IMR-90 (cell line): ENCODE data around the gene SPARCL1. TPM values are rescaled to one million over a fixed set of nuclear protein-coding genes. Genes with fewer than 3 reads are reported as not detected.

Experiments
- ATAC-seq: fragments of 200-7000 bp; cut with Tn5 transposase; 2 replicates; pipeline ENCODE4 v1.9.1; 2020; ENCODE audit warnings: low read depth, mild to moderate bottlenecking, moderate library complexity
- BruUV-seq: library from RNA; stranded (reverse); fragments of 400-500 nt; replicated peaks from 2 replicates; lab custom pipeline; 2021; lab: Mats Ljungman, UMichigan
- CTCF ChIA-PET: fragments of 300-600 bp; formaldehyde crosslinking; extraction: SDS; loops from one replicate; lab custom pipeline; 2021; ENCODE audit warnings: antibody characterized with exemption; lab: Yijun Ruan, JAX
- POLR2A ChIA-PET: fragments of 300-600 bp; sonication (Branson Sonifier 250); formaldehyde crosslinking; loops from one replicate; lab custom pipeline; 2022; ENCODE audit warnings: antibody characterized with exemption; ENCODE audit not compliant: unreplicated experiment; lab: Charles Lee
- DNase-seq: peaks from one replicate; pipeline ENCODE4 v3.0.0; 2013
- H2AFZ ChIP-seq: replicated peaks from 2 replicates; pipeline ENCODE3; 2013; ENCODE audit warnings: low read length, mild to moderate bottlenecking; ENCODE audit not compliant: poor library complexity
- H2AK5ac ChIP-seq: 2 replicates; pipeline ENCODE4 v1.6.1; 2013; ENCODE audit warnings: low read depth, low read length, inconsistent platforms
- H2AK9ac ChIP-seq: replicated peaks from 2 replicates; pipeline ENCODE3; 2013; ENCODE audit warnings: mild to moderate bottlenecking, low read depth, low read length, moderate library complexity; ENCODE audit not compliant: poor library complexity
- H2BK120ac ChIP-seq: 2 replicates; pipeline ENCODE4 v1.6.1; 2013; ENCODE audit warnings: low read depth, low read length, inconsistent platforms
- H2BK15ac ChIP-seq: 3 replicates; pipeline ENCODE4 v1.6.1; 2013; ENCODE audit warnings: low read depth, low read length, inconsistent platforms
- H2BK20ac ChIP-seq: 2 replicates; pipeline ENCODE4 v1.6.1; 2013; ENCODE audit warnings: low read depth, mild to moderate bottlenecking, inconsistent platforms, low read length, moderate library complexity
- H2BK5ac ChIP-seq: 2 replicates; pipeline ENCODE4 v1.6.1; 2013; ENCODE audit warnings: mild to moderate bottlenecking, low read depth, low read length, inconsistent platforms; ENCODE audit not compliant: poor library complexity, severe bottlenecking
- H3K14ac ChIP-seq: replicated peaks from 2 replicates; pipeline ENCODE4 v1.6.1; 2013; ENCODE audit warnings: low read depth, low read length, inconsistent platforms
- H3K18ac ChIP-seq: 2 replicates; pipeline ENCODE4 v1.6.1; 2013; ENCODE audit warnings: low read depth, low read length, control low read depth
- H3K23ac ChIP-seq: 2 replicates; pipeline ENCODE4 v1.6.1; 2013; ENCODE audit warnings: low read depth, low read length, inconsistent platforms
- H3K27ac ChIP-seq: 2 replicates; pipeline ENCODE4 v1.5.1; 2013; ENCODE audit warnings: mild to moderate bottlenecking, control low read depth, low read length; ENCODE audit not compliant: insufficient read depth
- H3K27me3 ChIP-seq: 2 replicates; pipeline ENCODE4 v1.6.1; 2013; ENCODE audit warnings: low read length; ENCODE audit not compliant: control insufficient read depth, insufficient read depth
- H3K36me3 ChIP-seq: 2 replicates; pipeline ENCODE4 v1.6.1; 2013; ENCODE audit warnings: low read length, mixed read lengths; ENCODE audit not compliant: control insufficient read depth, insufficient read depth
- H3K4ac ChIP-seq: 2 replicates; pipeline ENCODE4 v1.6.1; 2013; ENCODE audit warnings: low read depth, low read length, inconsistent platforms
- H3K4me1 ChIP-seq: 2 replicates; pipeline ENCODE4 v1.6.1; 2013; ENCODE audit warnings: low read length, mixed read lengths; ENCODE audit not compliant: control insufficient read depth, insufficient read depth
- H3K4me2 ChIP-seq: 2 replicates; pipeline ENCODE4 v1.6.1; 2013; ENCODE audit warnings: low read depth, mild to moderate bottlenecking, control low read depth, low read length, moderate library complexity
- H3K4me3 ChIP-seq: 2 replicates; pipeline ENCODE4 v1.5.1; 2013; ENCODE audit warnings: low read depth, mild to moderate bottlenecking, control low read depth, low read length, moderate library complexity; ENCODE audit not compliant: insufficient read depth
- H3K56ac ChIP-seq: 2 replicates; pipeline ENCODE4 v1.6.1; 2013; ENCODE audit warnings: low read length, inconsistent platforms; ENCODE audit not compliant: insufficient read depth; ENCODE audit errors: extremely low read depth
- H3K79me1 ChIP-seq, 2 experiments: 2 replicates each; pipeline ENCODE4 v1.6.1; 2013; ENCODE audit warnings: low read length in 2 of 2, inconsistent platforms in 1 of 2, low read depth in 1 of 2
- H3K9ac ChIP-seq: 2 replicates; pipeline ENCODE4 v1.6.1; 2013; ENCODE audit warnings: low read depth, low read length, control low read depth
- H3K9me1 ChIP-seq: 2 replicates; pipeline ENCODE4 v1.6.1; 2013; ENCODE audit warnings: low read length, inconsistent platforms; ENCODE audit not compliant: insufficient read depth
- H3K9me3 ChIP-seq: 2 replicates; pipeline ENCODE4 v1.6.1; 2013; ENCODE audit warnings: low read length; ENCODE audit not compliant: control insufficient read depth, insufficient read depth
- H4K20me1 ChIP-seq: 2 replicates; pipeline ENCODE4 v1.6.1; 2013; ENCODE audit warnings: low read length, inconsistent platforms; ENCODE audit not compliant: insufficient read depth
- H4K5ac ChIP-seq: 2 replicates; pipeline ENCODE4 v1.6.1; 2013; ENCODE audit warnings: mild to moderate bottlenecking, low read depth, low read length, control low read depth
- H4K8ac ChIP-seq, 2 experiments: 2 replicates each; pipeline ENCODE4 v1.6.1; 2013; ENCODE audit warnings: low read depth in 2 of 2, low read length in 2 of 2, control low read depth in 1 of 2, inconsistent platforms in 1 of 2
- H4K91ac ChIP-seq: 2 replicates; pipeline ENCODE4 v1.6.1; 2013; ENCODE audit warnings: low read depth, low read length, inconsistent platforms; ENCODE audit not compliant: insufficient read depth
- BHLHE40 ChIP-seq: fragments of 150-350 bp; IDR thresholded peaks from 2 replicates; pipeline ENCODE4 v1.6.1; 2016; ENCODE audit warnings: mild to moderate bottlenecking, low read depth, low read length
- CEBPB ChIP-seq: IDR thresholded peaks from 2 replicates; pipeline ENCODE4 v1.6.1; 2012; ENCODE audit warnings: low read depth, low read length, improper control_type of control experiment
- CHD1 ChIP-seq: IDR thresholded peaks from 2 replicates; pipeline ENCODE4 v1.6.1; 2012; ENCODE audit warnings: low read depth, low read length, improper control_type of control experiment
- CTCF ChIP-seq: conservative IDR thresholded peaks from 2 replicates; pipeline ENCODE4 v1.5.1; 2012; ENCODE audit warnings: mild to moderate bottlenecking, low read depth, low read length, improper control_type of control experiment
- ELK1 ChIP-seq: fragments of 150-350 bp; IDR thresholded peaks from 2 replicates; pipeline ENCODE4 v1.6.1; 2016; ENCODE audit warnings: low read depth, mild to moderate bottlenecking, low read length, moderate library complexity, borderline replicate concordance
- FOS ChIP-seq: fragments of 150-350 bp; IDR thresholded peaks from 2 replicates; pipeline ENCODE4 v1.6.1; 2016; ENCODE audit warnings: low read depth, low read length
- MAFK ChIP-seq: IDR thresholded peaks from 2 replicates; pipeline ENCODE4 v1.6.1; 2012; ENCODE audit warnings: low read depth, low read length, improper control_type of control experiment
- MAZ ChIP-seq: IDR thresholded peaks from 2 replicates; pipeline ENCODE4 v1.6.1; 2012; ENCODE audit warnings: low read depth, mild to moderate bottlenecking, low read length, improper control_type of control experiment, moderate library complexity, borderline replicate concordance
- MXI1 ChIP-seq: IDR thresholded peaks from 2 replicates; pipeline ENCODE4 v1.6.1; 2012; ENCODE audit warnings: low read depth, mild to moderate bottlenecking, low read length, moderate library complexity, borderline replicate concordance
- NFE2L2 ChIP-seq: fragments of 150-350 bp; IDR thresholded peaks from 2 replicates; pipeline ENCODE4 v1.6.1; 2016; ENCODE audit warnings: low read depth, mild to moderate bottlenecking, low read length
- POLR2A ChIP-seq: IDR thresholded peaks from 2 replicates; pipeline ENCODE4 v1.6.1; 2012; ENCODE audit warnings: mild to moderate bottlenecking, low read depth, low read length
- RAD21 ChIP-seq: IDR thresholded peaks from 2 replicates; pipeline ENCODE4 v1.6.1; 2012; ENCODE audit warnings: low read length, improper control_type of control experiment
- RCOR1 ChIP-seq: IDR thresholded peaks from 2 replicates; pipeline ENCODE4 v1.6.1; 2012; ENCODE audit warnings: mild to moderate bottlenecking, low read length, improper control_type of control experiment; ENCODE audit not compliant: insufficient replicate concordance
- RFX5 ChIP-seq: IDR thresholded peaks from 2 replicates; pipeline ENCODE4 v1.8.0; 2012; ENCODE audit warnings: low read depth, mild to moderate bottlenecking, low read length, moderate library complexity
- SMC3 ChIP-seq: fragments of 150-350 bp; IDR thresholded peaks from 2 replicates; pipeline ENCODE4 v1.6.1; 2016; ENCODE audit warnings: low read depth, mild to moderate bottlenecking, antibody characterized with exemption, low read length, moderate library complexity
- WGBS, 2 experiments: methylation state at CpG; one replicate each; pipeline versions ENCODE4 v1.1.5 to v1.1.7; 2013; ENCODE audit warnings: missing lambda C conversion rate in 2 of 2; ENCODE audit not compliant: insufficient read length in 1 of 2; ENCODE audit errors: extremely low coverage in 2 of 2; 5-methylcytosine and 5-hydroxymethylcytosine counted together
- dilution Hi-C: fragments of 300-500 bp; cut with HindIII; formaldehyde crosslinking; loops from one replicate; pipeline ENCODE4 v1.14.3; 2018; ENCODE audit warnings: low sequenced_read_pairs; ENCODE audit not compliant: unreplicated experiment
- in situ Hi-C: fragments of 300-500 bp; cut with MboI; formaldehyde crosslinking; loops from 3 replicates; pipeline ENCODE4 v1.14.3; 2019; ENCODE audit warnings: low sequenced_read_pairs, inconsistent platforms, mixed read lengths
- intact Hi-C: fragments of 100-400 bp; cut with micrococcal nuclease; formaldehyde crosslinking; loops from 2 replicates; pipeline ENCODE4 v1.10.0; 2022
- polyA plus RNA-seq, 3 experiments: library from polyadenylated mRNA; depleted of rRNA; stranded (reverse); fragments of >200 nt; gene quantifications; 2 replicates each; pipeline ENCODE4 v1.2.3, GENCODE V29; 2012; ENCODE audit warnings: low replicate concordance in 1 of 3
- total RNA-seq: library from RNA; depleted of rRNA; stranded (reverse); fragments of >200 nt; gene quantifications from 2 replicates; pipeline ENCODE4 v1.2.3, GENCODE V29; 2012
- TF ChIP-seq, protein P1 (sequence below): fragments of 150-350 bp; IDR thresholded peaks from 2 replicates; pipeline ENCODE4 v1.6.1; 2017; ENCODE audit warnings: mild to moderate bottlenecking, antibody characterized with exemption, low read length, low read depth

The SPARCL1 gene
- total and polyA plus RNA-seq, 2 of the 4 experiments (the other 2 are of a cell fraction): not detected

GRCh38 chr4:87560802-87561201 lies 31.6 kb upstream of the SPARCL1 start:
- dilution Hi-C loops: no loop called here
- Histone ChIP-seq H3K4me1 (no peaks in the 10 kb centered on the region), H2BK5ac (no peak overlapping the region), H3K27ac (no peak overlapping the region), H3K36me3 (no peaks in the 10 kb centered on the region), H2BK20ac (no peak overlapping the region), H2AK5ac (no peak overlapping the region), H3K23ac (no peak overlapping the region), H2AFZ (peak overlapping the region; percentile 32), H2BK120ac (no peak overlapping the region), H3K4ac (no peak overlapping the region), H4K20me1 (no peaks in the 10 kb centered on the region), H3K79me1 (no peaks in the 10 kb centered on the region), H3K18ac (no peak overlapping the region), H3K9ac (no peak overlapping the region), H3K14ac (no peak overlapping the region), H3K9me1 (no peaks in the 10 kb centered on the region), H4K91ac (no peak overlapping the region), H3K56ac (no peak overlapping the region), H4K8ac (no peak overlapping the region), H2AK9ac (no peak overlapping the region), H3K27me3 (no peaks in the 10 kb centered on the region), H2BK15ac (no peak overlapping the region), H3K9me3 (no peaks in the 10 kb centered on the region), H3K4me3 (no peak overlapping the region), H3K4me2 (no peak overlapping the region), H4K5ac (no peak overlapping the region)
- no CpG with 5 or more reads among the region's 2 CpGs for WGBS, 2 experiments
- TF ChIP-seq MXI1: no peak
- no peak for TF ChIP-seq MAFK
- no peak for TF ChIP-seq SMC3
- no peak for TF ChIP-seq FOS
- TF ChIP-seq RAD21: no peak
- TF ChIP-seq NFE2L2: no peak
- no peak for TF ChIP-seq RCOR1
- no peak for TF ChIP-seq ELK1
- no peak for TF ChIP-seq CEBPB
- no peak for TF ChIP-seq MAZ
- TF ChIP-seq CHD1: no peak
- TF ChIP-seq BHLHE40: no peak
- TF ChIP-seq RFX5: no peak
- TF ChIP-seq CTCF: no peak
- no peak for TF ChIP-seq POLR2A
- TF ChIP-seq, protein P1, sequence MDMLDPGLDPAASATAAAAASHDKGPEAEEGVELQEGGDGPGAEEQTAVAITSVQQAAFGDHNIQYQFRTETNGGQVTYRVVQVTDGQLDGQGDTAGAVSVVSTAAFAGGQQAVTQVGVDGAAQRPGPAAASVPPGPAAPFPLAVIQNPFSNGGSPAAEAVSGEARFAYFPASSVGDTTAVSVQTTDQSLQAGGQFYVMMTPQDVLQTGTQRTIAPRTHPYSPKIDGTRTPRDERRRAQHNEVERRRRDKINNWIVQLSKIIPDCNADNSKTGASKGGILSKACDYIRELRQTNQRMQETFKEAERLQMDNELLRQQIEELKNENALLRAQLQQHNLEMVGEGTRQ: no peak
- ATAC-seq: no peak
- no peak for DNase-seq
- POLR2A ChIA-PET: no interaction called here
- intact Hi-C loops: no loop called here
- no TSS peak for BruUV-seq
- CTCF ChIA-PET: no interaction called here
- in situ Hi-C loops: no loop called here
